Renal pelvis (tissue), 4 donors: Measurements from ENCODE around the gene SLC1A3. TPM values are rescaled to one million over a fixed set of nuclear protein-coding genes. Genes with fewer than 3 reads are reported as not detected.
"Not testable (repeated sequence)": the region's sequence is repeated elsewhere in the genome, so short reads cannot be mapped to it uniquely, and the experiment has no call there.

Experiments used
- DNase-seq: peaks from one replicate; pipeline ENCODE4 v3.0.0-alpha.2; 2013
- polyA plus RNA-seq, 3 donors: library from polyadenylated mRNA; unstranded; fragments of 120-200 nt; gene quantifications; one replicate each; pipeline ENCODE4 v1.2.1, GENCODE V29; 2013; ENCODE audit not compliant: insufficient read length in 3 of 3

SLC1A3 gene
- polyA plus RNA-seq, 3 donors, result 2.0 to 4.4 (median 3.7) TPM

DNA sequence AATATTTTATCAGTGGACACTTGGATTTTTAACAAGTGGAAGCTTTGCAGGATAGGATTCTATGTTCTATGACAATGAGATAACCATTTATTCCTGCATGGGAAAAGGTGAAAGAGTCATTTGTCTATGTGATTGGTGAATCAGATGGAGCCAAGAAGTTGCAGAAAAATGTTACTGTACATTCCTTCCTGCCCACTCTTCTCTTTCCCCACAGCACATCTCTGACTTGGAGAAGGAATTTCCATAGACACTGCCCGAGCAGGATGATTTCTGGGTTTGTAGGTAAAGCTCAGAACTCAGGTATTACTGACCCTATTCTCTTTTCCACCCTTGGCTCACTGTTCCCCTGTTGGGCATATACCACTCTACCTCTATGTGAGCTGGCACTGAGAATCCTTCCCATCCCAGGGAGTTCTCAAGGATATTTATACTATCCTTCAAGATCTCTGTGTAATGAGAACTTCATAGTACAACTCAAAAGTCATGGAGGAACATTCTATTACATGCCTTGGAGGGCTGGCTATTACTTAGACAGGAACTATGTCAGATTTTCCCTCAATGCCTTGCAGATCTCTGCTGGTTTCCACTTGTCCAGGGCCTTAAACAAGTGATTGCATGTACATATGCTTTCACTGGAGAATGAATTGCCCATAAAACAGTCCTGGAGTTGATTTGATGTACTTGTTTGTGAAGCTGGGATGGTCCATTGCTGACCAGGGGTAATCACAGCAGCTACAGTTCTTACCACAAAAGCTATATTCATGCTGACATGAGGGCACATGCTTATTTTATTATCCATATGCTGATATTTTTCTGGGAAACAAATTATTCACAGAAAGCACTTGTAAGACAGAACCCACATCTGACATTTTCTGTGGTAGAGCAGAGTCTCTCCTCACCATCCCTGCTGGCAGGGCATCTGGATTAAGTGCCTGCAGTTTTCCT is 24.1 kb downstream of the SLC1A3 start:
- no peak for DNase-seq

DNA sequence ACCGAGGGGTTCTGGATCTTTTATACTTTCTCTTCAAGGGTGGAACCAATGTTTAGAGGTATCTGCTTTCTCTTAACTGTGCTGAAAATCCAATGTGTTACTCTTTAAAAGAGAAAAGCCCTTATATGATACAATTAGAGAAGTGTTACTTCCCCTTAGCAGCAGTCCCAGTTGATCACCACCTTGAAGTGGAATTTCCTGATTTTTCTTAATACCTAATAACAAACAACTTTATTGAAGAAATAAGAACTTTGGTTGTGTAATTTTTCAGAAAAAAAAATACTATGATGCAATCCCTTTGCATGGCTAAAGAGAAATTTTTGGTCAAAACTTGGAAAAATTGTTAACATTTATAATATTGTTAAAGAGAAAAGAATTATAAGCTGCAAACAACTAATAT is 24.7 kb downstream of the SLC1A3 start:
- DNase-seq, result no peak

DNA sequence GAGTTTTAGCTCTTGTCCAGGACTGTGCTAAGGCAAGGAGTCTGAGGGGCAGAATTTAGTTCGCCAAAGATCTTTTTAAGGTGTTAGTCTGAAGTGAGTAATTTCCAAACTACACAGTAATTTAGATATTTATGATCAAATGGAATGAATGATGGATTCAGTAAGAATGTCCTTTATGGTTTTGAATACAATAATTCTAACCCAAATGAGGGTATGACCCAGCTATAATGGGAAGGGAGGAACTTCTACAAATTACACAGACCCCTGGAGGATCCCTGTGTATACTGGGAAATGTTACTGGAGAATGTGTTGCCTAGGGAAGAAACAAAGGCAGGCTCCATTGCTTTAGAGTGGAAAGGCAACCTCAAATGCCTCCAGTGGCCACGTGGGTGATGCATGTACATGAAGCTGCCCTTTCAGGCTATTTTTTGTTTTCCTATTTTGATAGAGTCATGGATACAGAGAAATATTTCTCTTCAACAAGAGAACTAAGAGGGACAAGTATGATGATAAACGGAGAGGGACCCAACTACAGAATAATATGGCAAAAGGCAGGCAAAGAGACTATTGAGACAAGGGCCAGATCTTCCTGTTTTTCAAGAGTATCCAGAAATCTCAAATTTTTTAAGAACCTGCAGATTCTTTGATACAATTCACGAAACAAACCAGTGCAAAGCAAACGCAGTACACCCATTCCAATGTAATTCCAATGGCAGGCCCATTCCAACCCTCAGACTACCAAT is 25.4 kb downstream of the SLC1A3 start:
- DNase-seq, result no peak

DNA sequence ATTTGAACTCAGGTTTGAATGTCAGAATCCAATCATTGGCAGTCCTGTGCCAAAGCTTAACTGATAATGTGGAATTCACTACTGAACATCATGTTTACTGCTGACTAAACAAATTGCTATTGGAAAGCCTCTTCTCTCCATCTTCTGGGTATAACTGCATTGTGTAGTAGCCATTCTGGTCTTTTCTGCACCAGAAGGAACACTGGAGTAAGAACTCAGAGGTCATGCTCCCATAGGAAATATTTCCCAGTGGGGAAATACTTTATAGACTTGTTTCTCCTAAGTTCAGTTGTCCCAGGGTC is 25.9 kb downstream of the SLC1A3 start:
- no peak for DNase-seq

DNA sequence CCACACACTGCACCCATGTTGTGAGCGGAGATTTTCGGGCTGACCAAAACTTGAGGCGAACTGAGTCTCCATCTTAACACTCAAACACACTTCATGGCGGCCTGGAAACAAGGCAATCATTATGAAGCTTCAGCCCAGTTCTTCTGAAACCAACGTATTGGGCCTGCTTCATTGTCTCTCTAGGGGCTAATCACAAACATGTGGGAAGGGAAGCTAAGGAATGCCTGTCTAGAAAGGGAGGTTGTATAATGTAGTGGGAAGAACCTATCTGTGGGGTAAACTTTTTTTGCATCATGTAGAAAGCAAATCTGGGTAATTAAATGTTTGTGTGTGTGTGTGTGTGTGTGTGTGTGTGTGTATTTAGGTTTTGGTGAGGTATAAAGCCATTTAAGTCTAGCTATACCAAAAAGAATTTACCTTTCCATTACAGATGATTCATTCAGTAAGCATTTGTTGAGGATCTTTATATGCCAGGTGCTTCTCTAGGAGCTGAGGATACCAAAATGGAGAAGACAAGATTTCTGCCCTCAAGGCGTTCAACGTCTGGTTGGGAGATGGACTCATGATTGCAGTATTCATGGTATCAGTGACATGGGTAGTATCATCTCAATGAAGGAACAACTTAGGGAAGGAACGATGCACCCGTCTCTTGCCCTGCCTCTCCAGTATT is 29.4 kb downstream of the SLC1A3 start:
- no peak for DNase-seq

DNA sequence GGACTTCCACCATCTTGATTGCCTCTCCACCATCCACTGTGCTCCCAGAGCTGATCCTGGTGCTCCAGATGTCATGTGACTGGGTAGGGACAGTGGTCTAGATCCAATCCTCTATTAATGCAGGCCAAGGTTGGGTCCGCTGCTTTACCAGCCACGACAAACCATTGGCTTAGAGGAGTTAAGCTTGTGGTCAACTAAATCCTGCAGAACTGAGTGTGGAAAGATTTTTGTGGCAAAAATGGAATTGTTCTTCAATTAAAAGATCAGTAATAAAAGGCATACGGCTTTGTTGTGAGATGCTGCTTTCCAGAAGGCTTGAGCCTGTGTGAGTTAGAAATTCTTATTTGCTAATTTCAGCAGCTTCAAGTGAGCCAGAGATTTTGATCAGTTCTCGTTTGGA is 30.7 kb downstream of the SLC1A3 start:
- DNase-seq, result no peak

DNA sequence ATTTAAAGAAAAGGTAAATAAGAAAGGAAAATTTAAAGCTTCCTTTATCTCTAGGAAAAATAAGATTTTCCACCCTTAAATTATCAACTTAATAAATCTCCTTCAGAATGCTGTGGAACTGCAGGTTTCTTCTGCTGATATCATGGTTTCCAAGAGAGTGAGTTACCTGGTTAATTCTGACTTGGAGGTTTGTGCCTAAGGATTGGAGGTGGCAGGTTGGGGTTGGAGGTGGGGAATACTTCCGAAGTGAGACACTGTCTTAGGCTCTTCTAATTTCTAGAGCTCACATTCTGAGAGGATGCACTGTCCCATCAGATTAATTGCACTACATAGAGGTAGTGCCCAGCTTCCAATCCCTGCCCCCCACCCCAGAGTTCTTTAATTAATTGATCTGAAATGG is 31.1 kb downstream of the SLC1A3 start:
- no peak for DNase-seq

DNA sequence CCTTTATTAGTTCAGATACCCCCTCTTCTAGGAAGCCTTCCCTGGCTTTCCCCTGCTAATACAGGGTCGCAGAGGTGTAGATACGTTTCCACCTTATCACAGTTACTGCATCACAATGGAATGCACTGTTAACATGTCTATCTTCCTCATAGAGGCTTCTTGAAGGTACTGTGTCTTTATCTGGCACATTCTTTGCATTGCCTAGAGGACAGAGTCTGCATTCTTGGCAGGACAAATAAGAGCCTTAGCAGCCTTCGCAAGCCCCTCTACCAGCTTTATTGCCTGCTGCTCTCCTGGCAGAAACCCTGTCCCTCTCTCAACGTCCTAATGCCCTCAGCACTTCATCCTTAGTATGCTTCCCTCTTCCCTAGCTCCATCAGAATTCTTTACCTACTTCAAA is 31.6 kb downstream of the SLC1A3 start:
- DNase-seq, result no peak

DNA sequence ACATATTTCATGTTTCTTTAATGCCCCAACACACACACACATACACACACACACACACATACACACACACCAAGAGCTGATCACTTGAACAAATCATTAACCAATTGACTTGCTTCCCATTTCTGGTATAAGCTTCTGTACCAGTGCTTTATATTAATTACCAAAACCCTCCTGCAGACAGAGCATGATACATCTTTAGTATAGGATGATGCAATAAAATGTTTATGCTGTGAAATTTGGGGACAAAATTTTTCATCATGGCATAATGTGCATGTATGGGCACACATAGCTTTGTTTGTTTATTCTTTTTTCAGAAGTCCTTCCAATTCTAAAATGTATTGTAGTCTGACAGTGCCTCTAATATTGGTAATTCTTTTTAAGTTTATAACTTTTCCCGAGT is 34.5 kb downstream of the SLC1A3 start:
- DNase-seq, result no peak

DNA sequence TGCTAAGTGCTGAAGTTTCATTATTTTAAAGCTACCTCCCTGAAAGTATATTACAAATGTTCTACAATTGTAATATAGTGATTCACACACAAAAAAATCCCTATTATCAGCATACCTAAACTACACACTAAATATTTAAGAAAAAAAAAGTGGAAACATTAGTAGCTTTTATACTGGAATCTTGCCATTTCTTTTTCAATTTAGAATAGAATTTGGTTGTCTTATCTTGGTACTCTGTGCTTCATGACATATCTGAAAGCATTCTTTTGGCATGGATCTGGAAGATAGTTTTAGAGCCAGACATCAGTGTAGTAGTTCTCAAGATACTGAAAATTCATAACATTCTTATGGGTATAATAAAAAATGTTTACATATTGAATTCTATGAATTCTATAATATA is 35.0 kb downstream of the SLC1A3 start:
- DNase-seq, result no peak

DNA sequence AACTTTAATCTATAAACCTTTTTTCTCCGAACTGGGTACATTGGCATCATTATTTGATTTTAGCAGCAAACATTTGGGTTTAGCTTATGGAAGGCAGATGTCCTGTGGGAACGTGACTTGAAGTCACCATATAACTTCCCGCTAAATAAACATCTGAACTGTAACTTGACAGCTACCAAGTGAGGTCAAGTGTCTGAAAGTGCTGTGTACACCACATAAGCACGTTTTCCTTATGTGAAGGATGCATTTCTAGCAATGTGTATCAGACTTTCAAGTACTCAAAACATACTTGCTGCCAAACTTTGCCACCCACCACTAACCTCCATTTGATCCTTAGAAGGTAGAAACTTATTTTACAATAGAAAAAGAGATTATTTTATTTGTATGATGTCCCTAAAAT is 35.7 kb downstream of the SLC1A3 start:
- no peak for DNase-seq

DNA sequence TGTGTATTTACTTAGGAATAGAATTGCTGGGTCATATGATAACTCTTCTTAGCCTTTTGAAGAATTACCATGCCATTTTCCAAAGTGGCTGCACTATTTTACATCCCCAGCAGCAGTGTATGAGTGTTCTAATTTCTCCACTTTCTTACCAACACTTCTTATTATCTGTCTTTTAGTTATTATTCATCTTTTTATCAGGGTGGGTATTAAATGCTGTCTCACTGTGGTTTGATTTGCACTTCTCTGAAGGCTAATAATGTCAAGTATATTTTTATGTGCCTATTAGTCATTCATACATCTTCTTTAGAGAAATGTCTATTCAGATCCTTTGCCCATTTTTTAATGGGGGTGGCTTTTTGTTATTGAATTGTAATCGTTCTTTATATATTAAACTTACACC is 36.8 kb downstream of the SLC1A3 start:
- DNase-seq, result no peak

DNA sequence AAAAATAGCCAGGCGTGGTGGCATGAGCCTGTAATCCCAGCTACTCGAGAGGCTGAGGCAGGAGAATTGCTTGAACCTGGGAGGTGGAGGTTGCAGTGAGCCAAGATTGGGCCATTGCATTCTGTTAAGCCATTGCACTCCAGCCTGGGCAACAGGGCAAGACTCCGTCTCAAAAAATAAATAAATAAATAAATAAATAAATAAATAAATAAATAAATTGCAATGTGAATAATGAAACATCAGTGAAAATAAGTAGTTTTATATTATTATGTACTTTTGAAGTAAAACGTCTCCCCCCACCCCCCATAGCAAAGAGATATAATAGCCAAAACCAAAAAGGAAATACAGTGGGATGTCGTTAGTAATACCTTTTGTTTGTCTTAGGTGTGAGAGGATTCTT is 37.4 kb downstream of the SLC1A3 start:
- not testable (repeated sequence) for DNase-seq

DNA sequence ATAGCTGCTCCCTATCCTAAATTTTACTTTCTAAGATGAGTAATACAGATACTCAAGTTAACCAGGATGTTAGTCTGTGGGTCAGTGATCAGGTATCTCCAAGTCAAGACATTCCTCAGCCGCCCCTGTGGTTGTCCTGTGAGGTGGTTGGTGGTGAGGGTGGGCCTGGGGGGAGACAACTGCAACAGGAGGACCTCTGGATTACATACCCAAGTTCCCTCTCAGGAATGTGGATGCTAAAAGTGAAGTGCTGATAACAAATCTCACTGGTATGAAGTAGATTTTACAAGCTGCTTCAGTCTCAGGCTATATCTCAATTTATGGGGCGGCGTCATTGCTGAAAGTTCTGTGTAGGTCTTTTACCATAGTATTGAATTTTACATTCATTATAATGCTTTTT is 38.3 kb downstream of the SLC1A3 start:
- no peak for DNase-seq

DNA sequence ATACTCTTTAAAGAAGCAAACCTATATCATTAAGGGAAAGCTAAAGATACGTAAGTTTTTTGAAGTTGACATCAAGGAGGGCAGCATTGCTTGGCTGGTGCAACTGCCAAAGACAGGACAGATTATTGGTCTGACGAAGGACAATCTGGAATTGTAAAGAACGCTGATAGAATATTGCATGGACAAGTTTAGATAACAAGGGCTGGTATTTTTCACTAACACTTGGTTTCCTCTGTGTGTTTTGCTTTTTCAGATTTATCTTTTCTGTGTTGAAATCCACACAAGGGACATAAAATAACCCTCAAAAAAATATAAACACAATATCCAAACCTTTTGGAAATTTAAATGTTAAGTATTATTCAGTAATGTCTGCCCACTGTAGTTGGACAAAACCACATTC is 39.7 kb downstream of the SLC1A3 start:
- no peak for DNase-seq

DNA sequence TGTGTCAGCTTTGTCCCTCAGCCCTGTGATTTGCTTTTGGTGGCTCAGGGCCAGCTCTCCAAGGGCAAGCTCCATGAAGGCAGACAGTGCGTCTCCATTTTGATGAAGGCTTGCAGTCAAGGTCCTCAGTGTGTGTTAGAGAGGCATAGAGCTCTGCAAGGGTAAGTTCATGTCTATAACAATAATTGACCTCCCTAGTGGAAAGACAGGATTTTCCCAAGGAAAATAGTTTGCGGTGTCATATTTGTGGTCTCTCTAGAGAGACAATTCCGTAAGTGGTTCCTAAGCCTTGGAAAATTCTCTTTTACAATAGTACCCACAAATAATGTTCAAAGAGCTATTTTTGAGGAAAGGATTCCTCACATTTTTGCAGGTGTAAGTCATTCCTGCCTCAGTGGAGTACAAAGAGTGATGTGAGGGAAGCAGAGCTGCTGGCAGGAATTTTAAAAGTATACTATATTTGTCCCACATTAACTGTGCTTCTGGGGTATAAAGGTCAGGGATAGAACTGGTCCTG is 40.2 kb downstream of the SLC1A3 start:
- no peak for DNase-seq

DNA sequence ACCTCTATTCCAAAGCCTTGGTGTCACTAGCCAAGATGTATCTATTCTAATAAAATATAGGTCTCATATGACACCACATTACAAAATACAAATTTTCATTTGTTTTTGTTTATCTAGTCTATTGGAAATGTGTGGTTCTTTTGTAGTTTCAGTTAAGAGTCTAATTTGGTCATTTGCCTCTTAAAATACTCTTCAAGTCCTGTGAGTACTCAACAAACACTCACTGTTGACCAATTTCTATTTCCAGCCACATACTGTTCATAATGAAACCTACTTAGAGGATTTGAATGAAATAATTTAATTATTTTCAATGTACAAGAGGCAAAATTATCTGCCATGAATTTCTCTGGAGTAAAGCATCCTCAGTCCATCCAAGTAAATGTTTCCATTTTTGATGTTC is 40.6 kb downstream of the SLC1A3 start:
- DNase-seq, result no peak

DNA sequence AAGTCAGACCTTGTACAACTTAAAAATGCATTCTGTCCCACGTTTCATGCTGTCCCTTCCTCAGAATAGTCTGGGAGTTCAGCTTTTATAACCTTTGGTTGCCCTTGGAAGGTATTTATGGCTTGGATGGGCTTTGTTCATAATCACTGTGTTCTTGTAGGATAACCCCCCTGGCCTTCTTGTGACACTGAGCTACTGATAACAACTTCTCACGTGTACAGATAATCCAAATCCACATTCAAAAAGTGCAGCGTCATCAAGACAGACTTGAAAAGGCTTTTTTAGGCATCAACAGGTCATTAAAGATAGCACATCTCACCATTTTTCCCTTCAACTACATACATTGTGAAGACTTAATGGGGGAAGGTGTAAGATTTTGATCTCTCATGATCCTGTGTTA is 42.0 kb downstream of the SLC1A3 start:
- DNase-seq, result no peak

DNA sequence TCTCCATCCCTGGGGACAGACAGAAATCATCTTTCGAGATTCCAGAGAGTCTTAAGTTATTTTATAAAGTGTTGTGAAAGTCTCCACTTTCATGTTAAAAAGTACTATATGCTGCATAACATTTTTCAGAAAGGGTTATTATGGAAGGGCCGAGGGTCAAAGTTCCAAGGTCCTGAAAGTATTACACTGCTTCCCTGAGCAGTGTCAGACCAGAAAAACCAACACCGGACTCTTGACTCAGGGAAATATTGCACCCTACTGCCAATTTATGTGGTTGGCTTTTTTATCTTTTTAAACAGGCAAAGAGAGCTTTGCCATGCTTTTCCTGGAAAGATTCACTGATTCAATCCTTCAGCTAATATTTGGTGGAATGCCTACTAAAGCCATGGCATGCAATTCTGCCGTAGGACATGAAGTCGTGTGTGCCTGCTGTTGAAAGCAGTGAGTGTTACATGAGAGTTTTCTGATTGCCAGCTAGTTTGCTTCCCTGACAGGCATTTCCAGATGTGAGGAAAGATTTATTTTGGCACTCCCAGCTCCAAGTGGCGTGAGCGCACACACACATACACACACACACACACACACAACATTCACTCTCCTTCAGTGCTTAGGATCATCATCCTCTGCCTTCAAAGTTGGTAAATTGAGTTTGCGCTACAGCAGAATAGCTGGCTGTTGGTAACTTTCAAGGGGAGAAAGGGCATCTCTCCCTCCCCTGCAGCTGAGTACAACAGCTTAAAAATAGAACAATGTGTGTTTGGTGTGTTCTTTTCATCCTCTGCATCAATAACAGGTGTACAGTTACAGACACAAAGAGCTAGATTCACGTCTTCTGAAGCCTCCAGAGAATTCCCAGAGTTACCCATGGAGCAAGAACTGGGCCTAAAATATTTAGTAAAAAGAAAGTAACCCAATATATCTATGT is 45.6 kb downstream of the SLC1A3 start:
- DNase-seq, result no peak

DNA sequence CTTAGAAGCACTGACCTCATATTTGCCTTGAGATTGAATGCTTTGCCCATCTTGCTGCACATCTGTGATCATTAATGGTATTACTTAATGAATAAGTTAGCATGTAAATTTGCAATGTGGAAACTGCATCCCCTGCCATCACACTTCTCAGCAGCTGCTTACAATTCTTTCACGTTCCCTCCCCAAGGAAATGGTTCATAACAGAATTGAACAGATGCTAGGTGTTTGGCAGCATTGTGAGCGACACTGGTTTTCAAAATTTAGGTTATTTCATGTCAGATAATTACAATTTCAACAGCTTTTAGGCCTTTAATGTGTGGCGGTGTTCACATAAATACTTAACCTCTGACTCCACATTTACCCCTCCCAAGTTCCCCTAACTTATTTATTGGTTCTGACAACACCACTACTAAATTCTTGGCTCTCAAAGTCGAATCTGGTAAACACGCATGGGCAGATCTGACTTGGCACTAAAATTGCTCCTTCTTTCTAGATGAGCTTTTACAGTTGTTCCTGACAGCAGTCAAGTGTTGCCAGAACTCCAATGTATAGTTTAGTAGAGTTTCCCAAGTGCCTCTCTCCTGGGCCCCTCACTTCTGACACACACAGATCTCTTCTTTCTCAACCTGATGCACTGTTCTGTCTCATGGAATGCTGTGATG is 46.8 kb downstream of the SLC1A3 start:
- no peak for DNase-seq

DNA sequence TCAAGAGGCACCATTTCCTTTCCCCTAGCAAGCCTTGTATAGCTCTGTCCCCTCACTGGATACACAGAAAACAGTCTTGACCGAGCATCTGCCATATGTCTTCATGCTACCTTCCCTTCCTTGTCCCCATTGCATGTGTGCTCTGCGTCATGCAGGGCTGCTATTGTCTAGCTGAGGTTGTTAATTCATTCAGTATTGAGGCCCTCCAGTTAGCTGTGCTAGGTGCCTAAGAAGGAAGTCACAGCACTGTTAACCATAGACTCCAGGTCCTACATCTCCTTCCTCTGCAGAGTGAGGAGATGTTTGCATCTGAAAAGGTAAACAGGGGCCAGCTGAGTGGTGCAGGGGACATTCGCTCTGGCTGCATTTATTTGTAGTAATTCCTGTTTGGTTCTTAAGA is 48.2 kb downstream of the SLC1A3 start:
- no peak for DNase-seq
